DLD1 (cell line): ENCODE data around the gene C5orf22.
"Not testable (repeated sequence)": the region's sequence is repeated elsewhere in the genome, so short reads cannot be mapped to it uniquely, and the experiment has no call there.

Source experiments
- in situ Hi-C: cut with HindIII; loops from 2 replicates; pipeline ENCODE4 v1.10.0; 2017; ENCODE audit warnings: low sequenced_read_pairs

C5orf22 gene

DNA sequence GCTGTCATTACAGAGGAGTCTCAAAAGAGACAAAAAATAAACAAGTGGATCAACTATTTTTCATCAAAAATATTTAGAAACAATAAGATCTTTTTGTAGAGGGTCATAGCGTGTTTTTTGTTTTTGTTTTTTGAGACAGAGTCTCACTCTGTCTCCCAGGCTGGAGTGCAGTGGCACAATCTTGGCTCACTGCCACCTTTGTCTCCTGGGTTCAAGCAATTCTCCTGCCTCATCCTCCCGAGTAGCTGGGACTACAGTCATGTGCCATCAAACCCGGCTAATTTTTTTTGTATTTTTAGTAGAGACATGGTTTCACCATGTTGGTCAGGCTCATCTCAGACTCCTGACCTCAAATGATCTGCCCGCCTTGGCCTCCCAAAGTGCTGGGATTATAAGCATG, 70.2 kb downstream of the C5orf22 start:
- in situ Hi-C loops = not testable (repeated sequence)

DNA sequence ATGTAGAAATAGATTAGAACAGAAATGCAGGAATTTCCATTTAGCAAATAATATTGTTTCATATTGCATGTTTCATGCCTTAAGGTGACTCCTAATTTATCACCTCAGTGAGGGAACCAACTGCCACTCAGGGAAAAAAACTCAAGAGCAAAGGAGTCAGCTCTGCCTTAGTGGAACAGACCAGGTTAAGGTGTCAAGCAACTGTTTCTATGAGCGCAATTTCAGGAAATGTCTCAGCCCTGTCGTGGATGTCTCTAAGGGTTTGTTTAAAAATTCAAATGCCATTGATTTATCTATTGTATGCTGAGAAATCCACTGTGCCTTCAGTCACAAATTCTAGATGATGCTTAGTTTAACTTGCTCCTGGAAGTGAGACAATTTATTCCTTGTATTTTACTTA, 72.1 kb downstream of the C5orf22 start:
- in situ Hi-C loops = no loop called here

DNA sequence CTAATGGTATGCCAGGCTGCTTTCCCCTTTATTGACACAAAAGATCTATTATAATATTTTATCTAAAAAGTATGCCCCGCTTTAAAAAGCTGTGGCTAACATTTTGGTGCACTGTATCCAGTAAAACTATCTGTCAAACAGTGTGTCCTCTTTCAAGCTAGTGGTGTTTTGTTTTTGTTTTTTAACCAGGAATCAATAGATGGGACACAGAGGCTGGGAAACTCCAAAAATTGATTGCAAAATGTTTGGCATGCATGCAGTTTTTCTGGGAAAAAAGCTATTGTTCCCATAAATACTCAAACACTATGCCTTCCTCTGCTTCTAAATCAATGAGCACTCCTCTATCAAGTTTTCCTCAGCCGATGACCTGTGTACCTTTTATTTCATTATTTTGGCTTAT, 72.5 kb downstream of the C5orf22 start:
- in situ Hi-C loops = no loop called here
